Ectodermal cell (in vitro differentiated cells): ENCODE measurements around the gene FZD4.

Experiments
- H3K27ac ChIP-seq: 2 replicates; pipeline ENCODE4 v1.7.0; 2013; ENCODE audit warnings: mild to moderate bottlenecking, low read depth, low read length; ENCODE audit not compliant: insufficient read depth, poor library complexity, severe bottlenecking
- H3K27me3 ChIP-seq: 2 replicates; pipeline ENCODE4 v1.7.0; 2013; ENCODE audit warnings: mild to moderate bottlenecking, low read length; ENCODE audit not compliant: insufficient read depth, control insufficient read depth, poor library complexity, severe bottlenecking
- H3K36me3 ChIP-seq: one replicate; pipeline ENCODE4 v1.7.0; 2013; ENCODE audit warnings: low read length; ENCODE audit not compliant: control insufficient read depth, insufficient read depth
- H3K4me1 ChIP-seq: one replicate; pipeline ENCODE4 v1.7.0; 2013; ENCODE audit warnings: low read length; ENCODE audit not compliant: control insufficient read depth, insufficient read depth
- H3K4me3 ChIP-seq: 2 replicates; pipeline ENCODE4 v1.7.0; 2013; ENCODE audit warnings: low read depth, low read length, control low read depth; ENCODE audit not compliant: insufficient read depth
- H3K9me3 ChIP-seq: 2 replicates; pipeline ENCODE4 v1.7.0; 2013; ENCODE audit warnings: mild to moderate bottlenecking, low read length, moderate library complexity; ENCODE audit not compliant: control insufficient read depth
- WGBS, 2 experiments: methylation state at CpG; one replicate each; pipeline ENCODE4 v1.1.7; 2013; ENCODE audit warnings: missing lambda C conversion rate in 2 of 2; 5-methylcytosine and 5-hydroxymethylcytosine counted together

FZD4 gene

DNA sequence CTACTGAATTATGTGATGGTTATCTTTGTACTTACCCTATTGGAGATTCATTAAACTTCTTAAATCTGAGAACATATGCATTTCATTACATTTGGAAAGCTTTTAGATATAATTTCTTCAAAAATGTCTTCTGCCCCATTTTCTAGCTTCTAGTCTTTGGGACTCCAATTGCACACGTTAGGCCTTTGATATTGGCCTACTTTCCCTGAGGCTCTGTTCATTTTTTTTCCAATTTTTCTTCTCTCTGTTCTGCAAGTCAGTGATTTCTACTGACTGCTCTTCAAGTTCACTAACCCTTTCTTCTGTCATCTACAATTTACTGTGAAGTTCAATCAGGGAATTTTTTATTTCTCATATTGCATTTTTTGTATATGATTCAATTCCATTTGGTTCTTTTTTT is 43.0 kb downstream of the FZD4 start:
- no peak overlapping the region for H3K27ac ChIP-seq
- H3K4me3 ChIP-seq: no peak overlapping the region
- no peaks in the 10 kb centered on the region for H3K4me1 ChIP-seq
- H3K36me3 ChIP-seq: no peaks in the 10 kb centered on the region
- no peaks in the 10 kb centered on the region for H3K9me3 ChIP-seq
- 0% methylated on average over 1 of the region's 1 CpG for WGBS, 2 experiments
- H3K27me3 ChIP-seq: no peaks in the 10 kb centered on the region

DNA sequence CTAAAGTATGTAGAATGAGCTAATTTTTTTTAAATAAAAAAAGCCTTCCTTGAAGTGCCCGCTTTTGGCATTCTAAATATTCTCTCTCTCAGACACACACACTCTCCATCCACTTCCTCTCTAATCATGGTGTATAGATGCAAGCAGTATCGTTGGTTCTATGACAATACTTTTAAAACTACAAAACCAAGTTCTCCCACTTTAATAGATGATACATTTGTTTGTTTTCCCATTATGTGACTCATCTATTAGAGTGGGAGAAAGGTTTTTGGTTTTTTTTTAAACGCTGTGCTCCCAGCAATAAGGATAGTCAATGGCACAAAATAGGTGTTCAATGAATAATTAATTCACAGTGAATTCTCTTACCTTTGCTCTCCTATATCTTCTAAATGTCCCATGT is 44.6 kb downstream of the FZD4 start:
- WGBS, 2 experiments: 86 to 100% methylated on average over 2 to 3 of the region's 3 CpGs
- Histone ChIP-seq H3K4me3 (no peak overlapping the region), H3K4me1 (no peaks in the 10 kb centered on the region), H3K27ac (no peak overlapping the region), H3K27me3 (no peaks in the 10 kb centered on the region), H3K9me3 (no peaks in the 10 kb centered on the region), H3K36me3 (no peaks in the 10 kb centered on the region)

DNA sequence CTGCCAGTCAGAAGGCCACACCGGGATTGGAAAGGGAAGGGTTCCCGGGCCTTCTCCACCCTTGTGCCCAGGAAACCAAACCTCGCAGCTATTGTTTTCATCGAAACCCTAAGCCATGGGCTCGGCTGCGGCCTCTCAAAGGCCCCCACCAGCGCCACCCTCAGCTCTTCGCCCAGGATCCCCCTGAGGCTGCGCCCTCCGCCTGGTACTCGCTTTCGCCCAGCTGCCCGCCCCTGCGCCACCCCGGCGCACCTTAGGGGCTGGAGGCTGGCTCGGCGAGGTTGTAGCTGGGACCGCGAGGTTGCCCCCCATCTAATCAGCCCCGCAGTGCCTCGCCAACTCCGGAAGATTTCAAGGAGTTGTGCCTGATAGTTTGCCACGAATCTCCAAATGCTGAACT is 49.0 kb downstream of the FZD4 start:
- no peaks in the 10 kb centered on the region for H3K27me3 ChIP-seq
- H3K4me1 ChIP-seq: no peaks in the 10 kb centered on the region
- 95% methylated on average over 24 of the region's 24 CpGs for WGBS, 2 experiments
- no peaks in the 10 kb centered on the region for H3K36me3 ChIP-seq
- H3K4me3 ChIP-seq: no peak overlapping the region
- H3K27ac ChIP-seq: no peak overlapping the region
- H3K9me3 ChIP-seq: no peaks in the 10 kb centered on the region

DNA sequence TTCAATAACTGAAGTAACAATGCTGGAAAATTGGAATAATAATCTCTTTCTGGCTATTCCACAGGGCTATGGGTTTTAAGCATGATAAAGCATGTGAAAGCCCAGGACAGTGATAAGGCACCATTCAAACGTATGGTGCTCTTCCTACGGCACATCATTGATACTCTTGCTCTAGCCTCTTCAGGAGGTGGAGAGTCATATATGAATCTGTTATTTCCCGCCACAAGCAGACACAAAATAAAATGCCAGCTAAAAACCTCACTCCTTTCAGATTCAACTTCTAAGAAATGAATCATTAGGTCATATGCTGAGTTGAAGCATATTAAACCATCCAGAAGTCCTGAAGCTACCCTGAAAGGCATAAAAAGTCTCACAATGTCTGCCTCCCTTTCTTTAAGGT is 49.9 kb downstream of the FZD4 start:
- H3K4me3 ChIP-seq: no peak overlapping the region
- no peaks in the 10 kb centered on the region for H3K27me3 ChIP-seq
- H3K36me3 ChIP-seq: no peaks in the 10 kb centered on the region
- H3K9me3 ChIP-seq: no peaks in the 10 kb centered on the region
- no peaks in the 10 kb centered on the region for H3K4me1 ChIP-seq
- H3K27ac ChIP-seq: no peak overlapping the region
- 88 to 98% methylated on average over 3 of the region's 3 CpGs for WGBS, 2 experiments

DNA sequence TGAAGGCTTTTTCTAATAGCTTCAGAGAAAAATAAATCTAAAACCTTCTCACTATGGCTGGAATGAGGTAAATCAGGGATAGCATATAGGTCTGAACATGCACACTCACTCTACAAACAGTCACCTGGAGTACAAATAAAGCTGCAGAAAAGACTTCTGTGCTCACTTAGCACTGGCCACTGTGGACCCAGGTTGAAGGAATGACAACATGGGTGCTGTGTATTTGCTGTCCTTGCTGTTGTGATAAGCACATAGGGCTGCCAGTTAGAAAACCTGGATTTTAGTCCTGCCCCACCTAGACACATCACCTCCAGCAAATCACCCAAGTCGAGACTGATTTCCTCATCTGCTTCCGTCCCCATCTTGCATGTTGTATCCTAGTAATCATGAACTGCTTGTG is 51.2 kb downstream of the FZD4 start:
- no peak overlapping the region for H3K27ac ChIP-seq
- H3K27me3 ChIP-seq: no peaks in the 10 kb centered on the region
- no peak overlapping the region for H3K4me3 ChIP-seq
- H3K4me1 ChIP-seq: no peaks in the 10 kb centered on the region
- no peaks in the 10 kb centered on the region for H3K9me3 ChIP-seq
- no peaks in the 10 kb centered on the region for H3K36me3 ChIP-seq
- WGBS, 2 experiments: 93 to 95% methylated on average over 2 of the region's 2 CpGs

DNA sequence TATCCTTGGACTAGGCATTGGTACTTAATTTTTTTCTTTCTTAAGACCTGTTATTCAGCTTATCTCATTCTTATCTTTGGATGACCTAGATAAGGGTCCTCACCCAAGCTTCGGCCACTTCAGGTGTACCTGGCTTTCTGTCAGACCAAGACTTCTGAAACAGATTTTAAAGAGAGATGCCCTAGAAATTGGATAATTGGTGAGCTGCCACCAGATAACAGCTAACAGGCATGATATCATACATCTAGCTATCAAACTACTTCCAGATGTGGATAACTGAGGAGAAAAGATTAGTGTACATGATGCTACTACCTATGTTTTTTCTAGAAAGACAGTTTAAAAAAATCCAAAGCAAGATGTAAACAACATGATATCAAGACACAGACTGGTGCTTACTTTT is 52.9 kb downstream of the FZD4 start:
- H3K4me3 ChIP-seq: no peak overlapping the region
- H3K9me3 ChIP-seq: no peaks in the 10 kb centered on the region
- H3K4me1 ChIP-seq: no peaks in the 10 kb centered on the region
- no peaks in the 10 kb centered on the region for H3K27me3 ChIP-seq
- 100% methylated on average over 1 of the region's 1 CpG for WGBS, 2 experiments
- H3K36me3 ChIP-seq: no peaks in the 10 kb centered on the region
- no peak overlapping the region for H3K27ac ChIP-seq

DNA sequence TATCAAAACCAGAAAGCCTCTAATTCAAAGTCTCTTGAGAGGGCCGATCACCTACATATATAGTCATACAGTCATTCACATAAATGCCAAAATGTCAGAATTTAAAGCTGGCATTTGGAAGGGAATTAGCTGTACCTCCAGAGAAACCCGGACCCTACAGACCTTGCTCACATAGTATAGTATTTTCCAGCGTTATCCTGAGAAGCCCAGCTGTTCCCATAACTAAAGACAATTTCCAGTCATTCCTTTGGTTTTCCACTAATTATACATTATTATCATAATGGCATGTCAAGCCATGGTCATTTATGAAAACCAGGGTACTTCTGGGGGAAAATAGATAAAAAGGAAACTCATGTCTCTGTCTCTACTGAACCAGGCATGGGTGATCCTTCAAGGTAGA is 53.6 kb downstream of the FZD4 start:
- no peaks in the 10 kb centered on the region for H3K9me3 ChIP-seq
- H3K27me3 ChIP-seq: no peaks in the 10 kb centered on the region
- no peak overlapping the region for H3K27ac ChIP-seq
- WGBS, 2 experiments: 91 to 95% methylated on average over 3 of the region's 3 CpGs
- H3K4me3 ChIP-seq: no peak overlapping the region
- H3K4me1 ChIP-seq: no peaks in the 10 kb centered on the region
- no peaks in the 10 kb centered on the region for H3K36me3 ChIP-seq

DNA sequence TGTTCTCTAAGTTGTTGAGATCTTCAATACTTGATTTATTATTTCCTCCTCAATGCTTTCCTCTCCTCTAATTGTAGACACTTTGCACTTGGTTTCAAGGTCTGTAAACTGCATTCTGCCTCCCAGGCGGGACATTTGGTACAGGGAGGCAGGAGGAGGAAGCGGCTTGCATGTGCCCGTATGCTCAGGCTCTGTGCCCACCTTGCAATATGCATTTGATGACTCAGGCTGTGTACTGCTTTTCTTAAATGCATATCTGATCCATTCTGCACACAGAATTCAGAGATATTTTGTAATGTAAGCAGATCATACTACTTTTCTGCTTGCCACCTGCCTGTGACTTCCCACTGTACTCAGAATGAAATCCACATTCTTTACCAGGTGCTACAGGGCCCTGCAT is 55.0 kb downstream of the FZD4 start:
- no peak overlapping the region for H3K4me3 ChIP-seq
- WGBS, 2 experiments: 94 to 97% methylated on average over 3 of the region's 3 CpGs
- H3K9me3 ChIP-seq: no peaks in the 10 kb centered on the region
- H3K36me3 ChIP-seq: no peaks in the 10 kb centered on the region
- H3K4me1 ChIP-seq: no peaks in the 10 kb centered on the region
- H3K27ac ChIP-seq: no peak overlapping the region
- H3K27me3 ChIP-seq: no peaks in the 10 kb centered on the region

DNA sequence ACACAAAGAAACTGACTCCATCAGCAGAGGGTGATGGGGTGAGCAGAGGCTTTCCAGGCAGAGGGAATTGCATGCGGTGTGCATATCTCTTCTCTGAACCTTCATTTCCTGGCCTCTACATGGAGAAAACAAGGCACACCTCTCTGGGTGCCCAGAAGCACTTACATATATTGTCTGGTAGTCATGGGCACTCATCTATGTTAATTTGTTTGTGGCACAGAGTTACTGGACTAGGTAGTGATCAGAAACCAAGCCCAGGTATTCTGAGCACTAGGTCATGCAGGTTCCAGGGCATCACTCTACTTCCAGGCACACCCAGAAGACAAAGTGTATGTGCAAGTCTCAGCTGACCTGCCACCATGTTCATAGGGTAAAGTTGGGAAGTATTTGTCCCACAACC is 56.5 kb downstream of the FZD4 start:
- Histone ChIP-seq H3K27me3 (no peaks in the 10 kb centered on the region), H3K4me3 (no peak overlapping the region), H3K27ac (no peak overlapping the region), H3K9me3 (no peaks in the 10 kb centered on the region), H3K4me1 (no peaks in the 10 kb centered on the region), H3K36me3 (no peaks in the 10 kb centered on the region)
- 88 to 97% methylated on average over 1 of the region's 1 CpG for WGBS, 2 experiments

DNA sequence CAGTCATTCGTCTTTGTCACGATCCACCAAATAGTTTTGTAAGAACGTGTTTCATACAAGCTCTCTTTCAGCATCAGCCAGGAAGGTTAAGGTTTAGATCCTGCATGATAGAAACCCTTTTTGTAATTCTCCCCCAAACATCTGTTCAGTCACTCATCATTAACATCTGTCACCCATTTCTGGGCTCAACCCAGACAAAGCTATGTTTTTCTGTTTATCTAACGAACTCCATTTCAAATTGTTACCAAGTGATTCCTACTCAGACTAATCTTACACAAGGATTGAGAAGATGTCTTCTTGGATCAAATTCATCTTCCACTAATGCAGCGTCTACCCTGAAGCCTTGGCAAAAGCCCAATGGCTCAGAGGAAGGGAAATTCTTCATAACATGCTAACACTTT is 58.8 kb downstream of the FZD4 start:
- Histone ChIP-seq H3K36me3 (no peaks in the 10 kb centered on the region), H3K4me3 (no peak overlapping the region), H3K27me3 (no peaks in the 10 kb centered on the region), H3K9me3 (no peaks in the 10 kb centered on the region), H3K27ac (no peak overlapping the region), H3K4me1 (no peaks in the 10 kb centered on the region)
- WGBS, 2 experiments: 93 to 95% methylated on average over 5 of the region's 5 CpGs
